Measurements from ENCODE around the gene ADCYAP1R1.
"Not testable (repeated sequence)": the region's sequence is repeated elsewhere in the genome, so short reads cannot be mapped to it uniquely, and the experiment has no call there.

ADCYAP1R1 gene

DNA sequence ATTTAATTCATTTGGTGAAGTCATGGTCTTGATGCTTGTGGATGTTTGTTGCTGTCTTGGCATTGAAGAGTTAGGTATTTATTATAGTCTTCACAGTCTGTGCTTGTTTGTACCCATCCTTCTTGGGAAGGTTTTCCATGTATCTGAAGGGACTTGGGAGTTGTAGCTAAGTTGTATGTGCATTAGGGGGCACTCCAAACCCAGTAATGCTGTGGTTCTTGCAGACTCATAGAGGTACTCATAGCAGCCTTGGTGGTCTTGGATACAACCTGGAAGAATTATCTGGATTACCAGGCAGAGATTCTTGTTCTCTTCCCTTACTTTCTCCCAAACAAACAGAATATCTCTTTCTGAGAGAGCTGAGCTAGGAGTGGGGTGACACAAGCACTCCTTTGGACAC lies 93.2 kb downstream of the ADCYAP1R1 start:
- no peaks in the 10 kb centered on the region for H4K20me1 ChIP-seq (ENCODE audit: control insufficient read depth, insufficient read depth, low read depth, low read length)
- H3K4me3 ChIP-seq (ENCODE audit: low read length), result no peak overlapping the region
- no peaks in the 10 kb centered on the region for H3F3A ChIP-seq (ENCODE audit: control insufficient read depth, insufficient read depth)
- H3K9me2 ChIP-seq (replicated peaks; ENCODE audit: control insufficient read depth, low read length), result no peaks in the 10 kb centered on the region
- H3K4me1 ChIP-seq (ENCODE audit: control insufficient read depth, low read length), result no peaks in the 10 kb centered on the region
- no peak overlapping the region for H3K4me2 ChIP-seq (ENCODE audit: low read length)
- H3K27me3 ChIP-seq (ENCODE audit: control insufficient read depth, low read length), result peaks cover 3% of the 10 kb centered on the region; the same call in 1 of the 2 replicates
- H3K27ac ChIP-seq (ENCODE audit: low read depth, low read length), result no peak overlapping the region
- H3K9me3 ChIP-seq (ENCODE audit: control insufficient read depth, insufficient read depth, low read length), result no peaks in the 10 kb centered on the region
- no peaks in the 10 kb centered on the region for H3K36me3 ChIP-seq (ENCODE audit: control insufficient read depth, low read length)
- no peak for TF ChIP-seq EZH2phosphoT487 (IDR thresholded peaks at IDR 0.05; ENCODE audit: borderline replicate concordance, low read length)
- TF ChIP-seq, protein P1, sequence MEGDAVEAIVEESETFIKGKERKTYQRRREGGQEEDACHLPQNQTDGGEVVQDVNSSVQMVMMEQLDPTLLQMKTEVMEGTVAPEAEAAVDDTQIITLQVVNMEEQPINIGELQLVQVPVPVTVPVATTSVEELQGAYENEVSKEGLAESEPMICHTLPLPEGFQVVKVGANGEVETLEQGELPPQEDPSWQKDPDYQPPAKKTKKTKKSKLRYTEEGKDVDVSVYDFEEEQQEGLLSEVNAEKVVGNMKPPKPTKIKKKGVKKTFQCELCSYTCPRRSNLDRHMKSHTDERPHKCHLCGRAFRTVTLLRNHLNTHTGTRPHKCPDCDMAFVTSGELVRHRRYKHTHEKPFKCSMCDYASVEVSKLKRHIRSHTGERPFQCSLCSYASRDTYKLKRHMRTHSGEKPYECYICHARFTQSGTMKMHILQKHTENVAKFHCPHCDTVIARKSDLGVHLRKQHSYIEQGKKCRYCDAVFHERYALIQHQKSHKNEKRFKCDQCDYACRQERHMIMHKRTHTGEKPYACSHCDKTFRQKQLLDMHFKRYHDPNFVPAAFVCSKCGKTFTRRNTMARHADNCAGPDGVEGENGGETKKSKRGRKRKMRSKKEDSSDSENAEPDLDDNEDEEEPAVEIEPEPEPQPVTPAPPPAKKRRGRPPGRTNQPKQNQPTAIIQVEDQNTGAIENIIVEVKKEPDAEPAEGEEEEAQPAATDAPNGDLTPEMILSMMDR (IDR thresholded peaks at IDR 0.05; ENCODE audit: low read depth, low read length, poor library complexity, severe bottlenecking), result no peak
- H3K79me2 ChIP-seq (ENCODE audit: control insufficient read depth, low read length), result no peaks in the 10 kb centered on the region

DNA sequence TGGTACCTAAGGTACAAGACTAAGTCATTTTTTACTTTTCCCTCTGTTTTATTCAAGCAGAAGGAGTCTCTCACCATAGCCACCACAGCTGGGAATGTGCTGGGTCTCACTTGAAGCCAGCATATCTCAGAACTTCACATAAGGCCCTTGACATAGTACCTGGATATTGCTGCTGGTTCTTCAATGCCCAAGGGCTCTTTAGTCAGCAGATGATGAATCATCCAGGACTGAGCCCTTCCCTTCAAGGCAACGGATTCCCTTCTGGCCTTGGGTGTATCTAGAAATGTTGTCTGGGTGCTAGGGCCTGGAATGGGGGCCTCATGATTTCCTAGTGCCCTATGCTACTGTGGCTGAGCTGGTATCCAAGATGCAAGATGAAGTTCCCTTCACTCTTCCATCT lies 93.9 kb downstream of the ADCYAP1R1 start:
- TF ChIP-seq, protein P1 (IDR thresholded peaks at IDR 0.05; ENCODE audit: low read depth, low read length, poor library complexity, severe bottlenecking), result no peak
- Histone ChIP-seq H3K9me2 (replicated peaks; ENCODE audit: control insufficient read depth, low read length) (no peaks in the 10 kb centered on the region), H3K4me2 (ENCODE audit: low read length) (no peak overlapping the region), H3K4me1 (ENCODE audit: control insufficient read depth, low read length) (no peaks in the 10 kb centered on the region), H3K27me3 (ENCODE audit: control insufficient read depth, low read length) (peaks cover 3% of the 10 kb centered on the region; the same call in 1 of the 2 replicates), H3K4me3 (ENCODE audit: low read length) (no peak overlapping the region), H3K27ac (ENCODE audit: low read depth, low read length) (no peak overlapping the region), H3K79me2 (ENCODE audit: control insufficient read depth, low read length) (no peaks in the 10 kb centered on the region), H4K20me1 (ENCODE audit: control insufficient read depth, insufficient read depth, low read depth, low read length) (no peaks in the 10 kb centered on the region), H3F3A (ENCODE audit: control insufficient read depth, insufficient read depth) (no peaks in the 10 kb centered on the region), H3K36me3 (ENCODE audit: control insufficient read depth, low read length) (no peaks in the 10 kb centered on the region), H3K9me3 (ENCODE audit: control insufficient read depth, insufficient read depth, low read length) (no peaks in the 10 kb centered on the region)

DNA sequence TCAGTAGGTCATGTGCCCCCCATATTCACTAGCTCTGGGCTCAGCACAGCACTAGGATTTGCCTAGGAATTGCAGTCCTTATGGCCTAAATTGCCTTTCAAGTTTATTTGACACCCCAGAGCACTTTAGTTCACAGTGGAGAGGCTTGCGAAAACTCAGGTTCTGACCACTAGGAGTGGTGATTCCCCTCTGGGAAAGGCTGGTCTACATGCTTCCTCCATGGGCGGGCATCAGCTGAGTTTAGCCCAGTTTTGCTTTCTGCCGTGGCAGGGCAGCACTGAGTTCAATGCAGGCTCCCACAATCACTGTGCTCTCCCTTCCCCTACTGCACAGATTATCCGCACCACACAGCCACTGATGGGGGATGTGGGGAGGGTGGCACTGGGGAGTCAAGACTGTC lies 94.4 kb downstream of the ADCYAP1R1 start:
- no peak overlapping the region for H3K27ac ChIP-seq (ENCODE audit: low read depth, low read length)
- H3K9me3 ChIP-seq (ENCODE audit: control insufficient read depth, insufficient read depth, low read length), result no peaks in the 10 kb centered on the region
- H3K27me3 ChIP-seq (ENCODE audit: control insufficient read depth, low read length), result peaks cover 3% of the 10 kb centered on the region; the same call in 1 of the 2 replicates
- H3F3A ChIP-seq (ENCODE audit: control insufficient read depth, insufficient read depth), result no peaks in the 10 kb centered on the region
- no peaks in the 10 kb centered on the region for H3K36me3 ChIP-seq (ENCODE audit: control insufficient read depth, low read length)
- no peak overlapping the region for H3K4me2 ChIP-seq (ENCODE audit: low read length)
- no peaks in the 10 kb centered on the region for H3K79me2 ChIP-seq (ENCODE audit: control insufficient read depth, low read length)
- TF ChIP-seq, protein P1 (IDR thresholded peaks at IDR 0.05; ENCODE audit: low read depth, low read length, poor library complexity, severe bottlenecking), result no peak
- no peak for TF ChIP-seq EZH2phosphoT487 (IDR thresholded peaks at IDR 0.05; ENCODE audit: borderline replicate concordance, low read length)
- H3K4me1 ChIP-seq (ENCODE audit: control insufficient read depth, low read length), result no peaks in the 10 kb centered on the region
- no peaks in the 10 kb centered on the region for H4K20me1 ChIP-seq (ENCODE audit: control insufficient read depth, insufficient read depth, low read depth, low read length)
- H3K9me2 ChIP-seq (replicated peaks; ENCODE audit: control insufficient read depth, low read length), result no peaks in the 10 kb centered on the region
- H3K4me3 ChIP-seq (ENCODE audit: low read length), result no peak overlapping the region

DNA sequence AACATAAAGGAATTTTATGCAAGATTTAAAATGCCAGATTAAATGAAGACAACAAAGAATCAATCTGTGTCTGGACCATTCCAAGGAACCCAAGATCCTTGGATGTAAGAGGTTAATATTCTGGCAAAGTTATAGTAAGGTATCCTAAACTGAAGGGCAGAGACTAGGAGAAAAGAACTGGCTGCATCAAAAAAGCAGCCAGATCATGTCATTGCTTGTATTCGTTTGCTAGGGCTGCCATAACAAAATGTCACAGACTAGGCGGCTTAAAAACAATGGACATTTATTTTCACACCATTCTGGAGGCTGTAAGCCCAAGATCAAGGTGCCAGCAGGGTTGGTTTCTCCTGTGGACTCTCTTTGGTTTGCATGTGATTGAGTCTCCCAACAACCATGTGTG lies 99.7 kb downstream of the ADCYAP1R1 start:
- Histone ChIP-seq H3K9me3 (ENCODE audit: control insufficient read depth, insufficient read depth, low read length) (no peaks in the 10 kb centered on the region), H3K4me1 (ENCODE audit: control insufficient read depth, low read length) (no peaks in the 10 kb centered on the region), H3K27me3 (ENCODE audit: control insufficient read depth, low read length) (no peaks in the 10 kb centered on the region), H3K79me2 (ENCODE audit: control insufficient read depth, low read length) (no peaks in the 10 kb centered on the region), H3F3A (ENCODE audit: control insufficient read depth, insufficient read depth) (no peaks in the 10 kb centered on the region), H3K4me3 (ENCODE audit: low read length) (no peak overlapping the region), H3K9me2 (replicated peaks; ENCODE audit: control insufficient read depth, low read length) (no peaks in the 10 kb centered on the region), H4K20me1 (ENCODE audit: control insufficient read depth, insufficient read depth, low read depth, low read length) (no peaks in the 10 kb centered on the region), H3K27ac (ENCODE audit: low read depth, low read length) (no peak overlapping the region), H3K36me3 (ENCODE audit: control insufficient read depth, low read length) (no peaks in the 10 kb centered on the region), H3K4me2 (ENCODE audit: low read length) (no peak overlapping the region)
- TF ChIP-seq, protein P1 (IDR thresholded peaks at IDR 0.05; ENCODE audit: low read depth, low read length, poor library complexity, severe bottlenecking), result no peak
- no peak for TF ChIP-seq EZH2phosphoT487 (IDR thresholded peaks at IDR 0.05; ENCODE audit: borderline replicate concordance, low read length)

DNA sequence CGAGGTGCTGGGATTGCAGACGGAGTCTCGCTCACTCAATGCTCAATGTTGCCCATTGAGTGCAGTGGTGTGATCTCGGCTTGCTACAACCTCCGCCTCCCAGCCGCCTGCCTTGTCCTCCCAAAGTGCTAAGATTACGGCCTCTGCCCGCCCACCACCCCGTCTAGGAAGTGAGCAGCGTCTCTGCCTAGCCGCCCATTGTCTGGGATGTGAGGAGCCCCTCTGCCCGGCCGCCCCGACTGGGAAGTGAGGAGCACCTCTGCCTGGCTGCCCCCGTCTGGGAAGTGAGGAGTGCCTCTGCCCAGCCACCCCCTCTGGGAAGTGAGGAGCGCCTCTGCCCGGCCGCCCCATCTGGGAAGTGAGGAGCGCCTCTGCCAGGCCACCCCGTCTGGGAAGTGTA lies 101.2 kb downstream of the ADCYAP1R1 start:
- H3F3A ChIP-seq (ENCODE audit: control insufficient read depth, insufficient read depth); H3K36me3 ChIP-seq (ENCODE audit: control insufficient read depth, low read length); H3K27me3 ChIP-seq (ENCODE audit: control insufficient read depth, low read length); H3K4me2 ChIP-seq (ENCODE audit: low read length); H4K20me1 ChIP-seq (ENCODE audit: control insufficient read depth, insufficient read depth, low read depth, low read length); H3K9me2 ChIP-seq (replicated peaks; ENCODE audit: control insufficient read depth, low read length); H3K9me3 ChIP-seq (ENCODE audit: control insufficient read depth, insufficient read depth, low read length); H3K27ac ChIP-seq (ENCODE audit: low read depth, low read length); H3K4me1 ChIP-seq (ENCODE audit: control insufficient read depth, low read length); H3K79me2 ChIP-seq (ENCODE audit: control insufficient read depth, low read length); H3K4me3 ChIP-seq (ENCODE audit: low read length): not testable (repeated sequence)

Measured in DOHH2 (cell line).